ENCODE measurements around the gene TUSC2. TPM values are rescaled to one million over a fixed set of nuclear protein-coding genes. Genes with fewer than 3 reads are reported as not detected.
A peak's percentile ranks its signal among the peaks of the same experiment; 100 is the strongest.

Gene TUSC2
- total RNA-seq, 1 donor from 2014 or later = 29.4 TPM

DNA sequence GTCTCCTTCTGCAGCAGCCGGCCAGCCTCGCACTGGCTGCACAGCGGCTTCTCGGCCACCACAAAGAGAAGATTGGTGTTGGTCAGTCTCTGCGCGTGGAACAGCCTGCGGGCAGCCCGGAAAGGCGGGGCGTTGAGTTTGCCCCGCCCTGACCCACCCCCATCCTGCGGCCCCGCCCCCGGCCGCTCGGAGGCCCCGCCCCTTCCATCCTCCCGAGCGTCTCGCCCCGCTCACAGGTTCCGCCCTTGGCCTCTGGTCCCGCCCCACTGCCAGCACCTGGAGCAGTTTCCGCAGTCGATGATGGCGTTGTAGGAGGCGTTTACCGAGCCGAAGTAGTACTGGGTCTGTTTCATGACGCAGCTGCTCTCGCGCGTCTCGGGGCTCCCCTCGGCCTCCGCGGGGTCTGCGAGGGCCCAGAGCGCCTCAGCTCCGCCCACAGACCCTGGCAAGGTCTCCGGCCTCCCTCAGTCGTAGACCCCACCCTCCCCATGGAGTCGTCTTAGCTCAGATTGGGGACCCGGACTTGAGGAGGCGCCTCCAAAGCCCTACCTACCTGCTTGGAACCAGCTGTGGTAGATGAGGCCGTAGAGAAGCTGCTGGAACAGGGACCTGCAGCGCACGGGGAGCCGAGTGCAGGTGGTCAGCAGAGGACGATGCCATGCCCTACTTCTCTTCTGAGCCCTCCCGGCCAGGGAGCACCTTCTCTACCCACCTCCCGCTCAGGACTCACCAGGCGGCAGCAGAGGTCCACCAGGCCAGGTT lies 37.2 kb upstream of the TUSC2 start:
- ATAC-seq (peak; percentile 79 to 84), DNase-seq (peak; percentile 89)
- H3K4me1 ChIP-seq = peaks cover 12% of the 10 kb centered on the region
- H3K4me3 ChIP-seq = peak overlapping the region; percentile 61
- H3K36me3 ChIP-seq = peaks cover 11% of the 10 kb centered on the region
- no peak for TF ChIP-seq CTCF (IDR thresholded peaks at IDR 0.05)
- no peaks in the 10 kb centered on the region for H3K27me3 ChIP-seq (ENCODE audit: low read depth)
- no peaks in the 10 kb centered on the region for H3K9me3 ChIP-seq
- peak overlapping the region; percentile 49 for H3K27ac ChIP-seq
- intact Hi-C loops (cut with DNase I) = no loop called here

- intact Hi-C loops (cut with DNase I) = no loop called here
- peaks cover 11% of the 10 kb centered on the region for H3K36me3 ChIP-seq
- H3K27ac ChIP-seq = peak overlapping the region; percentile 7
- DNase-seq (no peak), ATAC-seq (peak; percentile 5 to 7)
- H3K4me1 ChIP-seq = peaks cover 18% of the 10 kb centered on the region
- no peaks in the 10 kb centered on the region for H3K27me3 ChIP-seq (ENCODE audit: low read depth)
- peak overlapping the region; percentile 61 for H3K4me3 ChIP-seq
- no peaks in the 10 kb centered on the region for H3K9me3 ChIP-seq
- no peak for TF ChIP-seq CTCF (IDR thresholded peaks at IDR 0.05)
Observed at GRCh38 chr3:50364573-50365079, 36.6 kb upstream of the TUSC2 start.

DNA sequence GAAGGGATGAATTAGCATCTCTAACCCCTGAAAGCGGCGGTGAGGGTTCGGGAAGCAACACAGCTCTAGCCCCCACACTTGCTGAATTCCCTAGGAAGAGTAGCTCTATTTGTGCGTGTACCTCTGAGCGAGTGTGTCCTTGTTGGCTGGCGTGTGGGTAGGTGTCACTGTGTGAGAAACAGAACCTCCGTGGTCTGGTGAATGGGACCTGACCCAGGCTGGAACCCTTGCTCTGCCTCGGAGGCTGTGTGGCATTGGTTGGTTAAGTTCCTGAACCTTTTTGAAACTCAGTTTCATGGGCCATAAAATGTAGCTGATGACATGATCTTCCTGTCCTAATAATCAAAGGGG lies 31.7 kb upstream of the TUSC2 start:
- intact Hi-C loops (cut with DNase I) = no loop called here
- Histone ChIP-seq H3K4me1 (peaks cover 51% of the 10 kb centered on the region), H3K4me3 (peak overlapping the region; percentile 89)

DNA sequence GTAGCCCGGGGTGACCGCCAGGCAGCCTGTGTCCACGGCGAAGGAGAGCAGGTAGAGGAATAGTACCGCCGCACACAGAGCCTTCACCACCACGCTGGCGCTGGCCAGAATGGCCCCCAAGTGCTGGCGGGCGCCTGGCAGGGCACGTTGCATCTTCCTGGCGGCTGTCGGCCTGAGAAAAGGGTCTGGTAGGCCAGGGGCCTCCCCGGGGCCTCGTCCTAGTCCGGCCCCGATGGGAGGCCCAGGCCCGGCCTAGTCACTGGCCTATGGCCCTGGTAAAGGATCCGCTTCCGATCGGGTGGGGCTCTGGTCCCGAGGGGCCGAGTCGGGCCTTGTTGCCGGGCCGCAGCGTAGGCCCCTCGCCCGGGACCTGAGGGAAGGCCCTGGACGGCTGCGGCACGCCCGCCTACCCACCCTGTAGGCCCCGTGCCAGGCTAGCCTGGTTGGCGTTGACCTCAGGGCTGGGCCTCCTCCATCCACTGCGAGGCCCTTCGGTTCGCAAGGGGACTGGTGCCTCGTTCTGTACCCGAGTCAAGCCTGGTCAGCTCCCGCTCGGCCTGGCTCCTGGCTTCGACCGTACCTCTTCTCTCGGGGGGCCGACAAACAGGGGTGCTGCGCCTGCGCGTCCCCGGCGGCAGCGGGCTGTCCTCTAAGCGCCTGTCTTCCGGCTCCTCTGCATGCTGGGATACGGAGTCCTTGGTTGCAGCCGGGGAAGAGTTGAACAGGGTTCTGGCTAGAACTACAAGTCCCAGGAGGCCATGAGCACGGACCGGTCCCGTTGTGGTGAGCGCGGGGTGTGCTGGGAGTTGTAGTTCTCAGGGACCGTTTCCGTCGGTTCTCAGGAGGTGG lies 31.1 kb upstream of the TUSC2 start, which contains the start of gene TMEM115:
TSS of gene TMEM115 (minus strand) at position 611 of the 849 bp plus-strand sequence. CDS start at position 153, 458 bp downstream.
- H3K36me3 ChIP-seq = peaks cover 37% of the 10 kb centered on the region
- H3K9me3 ChIP-seq = no peaks in the 10 kb centered on the region
- peak within 1 kb of the TSS; percentile 89 for H3K27ac ChIP-seq
- H3K27me3 ChIP-seq (ENCODE audit: low read depth) = no peaks in the 10 kb centered on the region
- no peak for TF ChIP-seq CTCF (IDR thresholded peaks at IDR 0.05)
- peak; percentile 97 for DNase-seq
- ATAC-seq = peak; percentile 97 to 98
- H3K4me1 ChIP-seq = peaks cover 45% of the 10 kb centered on the region
- intact Hi-C loops (cut with DNase I) = no loop called here
- H3K4me3 ChIP-seq = peak within 1 kb of the TSS; percentile 89

More for the DNA sequence above, 31.7 kb upstream of the TUSC2 start:
- H3K27me3 ChIP-seq (ENCODE audit: low read depth) = no peaks in the 10 kb centered on the region
- peak; percentile 3 to 5 for ATAC-seq
- H3K27ac ChIP-seq = peak overlapping the region; percentile 89
- H3K36me3 ChIP-seq = peaks cover 31% of the 10 kb centered on the region
- H3K9me3 ChIP-seq = no peaks in the 10 kb centered on the region
- DNase-seq = no peak
- no peak for TF ChIP-seq CTCF (IDR thresholded peaks at IDR 0.05)

GRCh38 chr3:50358355-50358910 lies 30.4 kb upstream of the TUSC2 start:
- intact Hi-C loops (cut with DNase I) = no loop called here
- H3K36me3 ChIP-seq = peaks cover 44% of the 10 kb centered on the region
- TF ChIP-seq CTCF (IDR thresholded peaks at IDR 0.05) = no peak
- no peak for ATAC-seq
- no peak for DNase-seq
- H3K27me3 ChIP-seq (ENCODE audit: low read depth) = no peaks in the 10 kb centered on the region
- H3K9me3 ChIP-seq = no peaks in the 10 kb centered on the region
- H3K4me3 ChIP-seq = peak overlapping the region; percentile 89
- peaks cover 45% of the 10 kb centered on the region for H3K4me1 ChIP-seq
- H3K27ac ChIP-seq = peak overlapping the region; percentile 89
